HepG2 (cell line): Measurements from ENCODE around the gene ADCY5. TPM values are rescaled to one million over a fixed set of nuclear protein-coding genes. Genes with fewer than 3 reads are reported as not detected.

Experiments used
- ATAC-seq: fragments of 200-7000 bp; cut with Tn5 transposase; 3 replicates; pipeline ENCODE4 v1.9.1; 2020; ENCODE audit warnings: mild to moderate bottlenecking, moderate library complexity
- BruUV-seq: library from RNA; stranded (reverse); fragments of 400-500 nt; replicated peaks from 2 replicates; lab custom pipeline; 2021; lab: Mats Ljungman, UMichigan
- CTCF ChIA-PET: fragments of 300-600 bp; formaldehyde crosslinking; extraction: SDS; loops from one replicate; lab custom pipeline; 2021; ENCODE audit warnings: low total read pairs, inconsistent platforms, low intra/inter-chr PET ratio; lab: Yijun Ruan, JAX
- POLR2A ChIA-PET: fragments of 350-600 bp; sonication (Branson Sonifier 250); formaldehyde crosslinking; loops from one replicate; lab custom pipeline; 2020; ENCODE audit warnings: antibody characterized with exemption, inconsistent platforms; lab: Yijun Ruan, JAX
- DNase-seq: peaks from one replicate; pipeline ENCODE4 v3.0.0-alpha.2; 2015; ENCODE audit warnings: low spot score
- FAIRE-seq: peaks from 3 replicates; lab custom pipeline; 2011; peaks lifted over from hg19 to GRCh38; lab: Jason Lieb, UNC
- H2AFZ ChIP-seq: one replicate; pipeline ENCODE4 v1.6.1; 2011; ENCODE audit warnings: low read length, inconsistent platforms
- H3K27ac ChIP-seq: fragments of 300-600 bp; 3 replicates; pipeline ENCODE4 v1.8.0; 2011; ENCODE audit warnings: mixed run types, mild to moderate bottlenecking, mixed read lengths, low read length, inconsistent platforms; ENCODE audit not compliant: insufficient read depth; ENCODE audit errors: extremely low read length
- H3K27me3 ChIP-seq, 2 experiments: fragments of 200-600 bp in 1 of 2; 2 replicates in 1 of 2; 3 replicates in 1 of 2; pipeline versions ENCODE4 v1.6.0 to v1.8.0; 2011; ENCODE audit warnings: low read length in 2 of 2, mild to moderate bottlenecking in 2 of 2, moderate library complexity in 2 of 2, inconsistent platforms in 1 of 2; ENCODE audit not compliant: insufficient read depth in 2 of 2, control insufficient read depth in 1 of 2
- H3K36me3 ChIP-seq, 2 experiments: fragments of 200-600 bp in 1 of 2; replicated peaks in 1 of 2; 2 replicates in 1 of 2; 3 replicates in 1 of 2; pipeline versions ENCODE4 v1.5.1 to v1.8.0; 2011; ENCODE audit warnings: low read length in 2 of 2, inconsistent platforms in 1 of 2; ENCODE audit not compliant: insufficient read depth in 2 of 2, control insufficient read depth in 1 of 2
- H3K4me1 ChIP-seq: 2 replicates; pipeline ENCODE4 v1.5.1; 2012; ENCODE audit warnings: low read length, inconsistent platforms; ENCODE audit not compliant: insufficient read depth
- H3K4me2 ChIP-seq: 2 replicates; pipeline ENCODE4 v1.6.0; 2011; ENCODE audit warnings: low read depth, low read length, inconsistent platforms
- H3K4me3 ChIP-seq, 3 experiments: fragments of 200-600 bp in 1 of 3; sonication (generic), shearing (Covaris generic) in 1 of 3; replicated peaks in 1 of 3; 2 replicates each; pipeline ENCODE4 v1.5.1; 2011 to 2016; ENCODE audit warnings: low read length in 3 of 3, inconsistent platforms in 2 of 3, low read depth in 2 of 3, mild to moderate bottlenecking in 2 of 3, control low read depth in 1 of 3, mixed read lengths in 1 of 3; ENCODE audit not compliant: insufficient read depth in 1 of 3
- H3K79me2 ChIP-seq: one replicate; pipeline ENCODE4 v1.6.1; 2011; ENCODE audit warnings: low read length, inconsistent platforms; ENCODE audit not compliant: insufficient read depth
- H3K9ac ChIP-seq: 2 replicates; pipeline ENCODE4 v1.6.0; 2011; ENCODE audit warnings: mild to moderate bottlenecking, low read depth, low read length, inconsistent platforms; ENCODE audit not compliant: insufficient read depth
- H3K9me3 ChIP-seq: 2 replicates; pipeline ENCODE4 v1.5.1; 2012; ENCODE audit warnings: mild to moderate bottlenecking, low read length
- H4K20me1 ChIP-seq: 2 replicates; pipeline ENCODE4 v1.6.0; 2011; ENCODE audit warnings: inconsistent platforms, mild to moderate bottlenecking, low read length, moderate library complexity; ENCODE audit not compliant: insufficient read depth
- CBFB ChIP-seq: sonication (generic); formaldehyde crosslinking; IDR thresholded peaks from 2 replicates; pipeline ENCODE4 v1.4.0; 2020; ENCODE audit warnings: missing genetic modification reagents
- CREB1 ChIP-seq, 2 experiments: fragments of 450-650 bp in 1 of 2; IDR thresholded peaks; 2 replicates each; pipeline ENCODE4 v1.6.1; 2016 to 2017; ENCODE audit warnings: control low read depth in 1 of 2, mild to moderate bottlenecking in 1 of 2, missing compliant biosample characterization in 1 of 2, missing genetic modification characterization in 1 of 2
- HNRNPL ChIP-seq: fragments of 200-400 bp; formaldehyde crosslinking; IDR thresholded peaks from 2 replicates; pipeline ENCODE4 v1.6.1; 2017; ENCODE audit warnings: mild to moderate bottlenecking, low read depth, low read length
- HNRNPUL1 ChIP-seq: fragments of 200-400 bp; formaldehyde crosslinking; IDR thresholded peaks from 2 replicates; pipeline ENCODE4 v1.6.1; 2017; ENCODE audit warnings: low read depth, mild to moderate bottlenecking, low read length, moderate library complexity
- ISL2 ChIP-seq: sonication (generic); formaldehyde crosslinking; IDR thresholded peaks from 2 replicates; pipeline ENCODE4 v1.5.0; 2020; ENCODE audit warnings: missing genetic modification reagents
- KDM6A ChIP-seq: IDR thresholded peaks from 2 replicates; pipeline ENCODE4 v1.6.1; 2016; ENCODE audit warnings: low read depth
- MLLT10 ChIP-seq: sonication (generic); formaldehyde crosslinking; IDR thresholded peaks from 2 replicates; pipeline ENCODE4 v1.4.0; 2020; ENCODE audit warnings: missing genetic modification reagents
- POLR2AphosphoS2 ChIP-seq: IDR thresholded peaks from 2 replicates; pipeline ENCODE4 v1.6.1; 2011; ENCODE audit warnings: low read depth, low read length, improper control_type of control experiment
- SNRNP70 ChIP-seq: fragments of 200-400 bp; formaldehyde crosslinking; IDR thresholded peaks from 2 replicates; pipeline ENCODE4 v1.6.1; 2017; ENCODE audit warnings: mild to moderate bottlenecking, low read depth, low read length, moderate library complexity
- THYN1 ChIP-seq: sonication (generic); formaldehyde crosslinking; IDR thresholded peaks from 2 replicates; pipeline ENCODE4 v1.8.1; 2023; ENCODE audit warnings: low read depth, mild to moderate bottlenecking, moderate library complexity, missing genetic modification reagents, borderline replicate concordance
- ZKSCAN1 ChIP-seq: fragments of 150-350 bp; IDR thresholded peaks from 2 replicates; pipeline ENCODE4 v1.6.1; 2014; ENCODE audit warnings: low read length
- ZNF180 ChIP-seq: sonication (generic); formaldehyde crosslinking; IDR thresholded peaks from 2 replicates; pipeline ENCODE4 v1.4.0; 2020; ENCODE audit warnings: low read depth, missing genetic modification reagents, borderline replicate concordance
- ZNF230 ChIP-seq: sonication (generic); formaldehyde crosslinking; IDR thresholded peaks from 2 replicates; pipeline ENCODE4 v1.4.0; 2020; ENCODE audit warnings: mild to moderate bottlenecking, missing genetic modification reagents
- ZNF33B ChIP-seq: sonication (generic); formaldehyde crosslinking; IDR thresholded peaks from 2 replicates; pipeline ENCODE4 v1.5.1; 2020; ENCODE audit warnings: mild to moderate bottlenecking, missing genetic modification reagents
- ZNF446 ChIP-seq: sonication (generic); formaldehyde crosslinking; IDR thresholded peaks from 2 replicates; pipeline ENCODE4 v1.5.0; 2020; ENCODE audit warnings: mild to moderate bottlenecking, missing genetic modification reagents
- ZNF451 ChIP-seq: sonication (generic); formaldehyde crosslinking; IDR thresholded peaks from 2 replicates; pipeline ENCODE4 v1.5.0; 2020; ENCODE audit warnings: mild to moderate bottlenecking, missing genetic modification reagents
- WGBS: methylation state at CpG from one replicate; pipeline ENCODE4 v1.1.6; 2017; ENCODE audit warnings: low lambda C conversion rate; 5-methylcytosine and 5-hydroxymethylcytosine counted together
- in situ Hi-C: cut with HindIII; loops from 2 replicates; pipeline ENCODE4 v1.10.0; 2017; ENCODE audit warnings: low pct_unique_long_range_greater_than_20kb; ENCODE audit not compliant: extremely low pct_ligation_motif_present
- intact Hi-C: fragments of 100-400 bp; cut with micrococcal nuclease; formaldehyde crosslinking; loops from one replicate; pipeline ENCODE4 v1.10.0; 2022; ENCODE audit not compliant: unreplicated experiment
- polyA plus RNA-seq, 8 experiments: library from polyadenylated mRNA; depleted of rRNA in 3 of 8; stranded (reverse) in 7 of 8; unstranded in 1 of 8; fragments of >200 nt; fragmentation: Illumina TruSeq in 4 of 8; extraction: Trizol in 4 of 8; gene quantifications; 2 replicates each; pipeline versions ENCODE4 v1.2.1 to v1.2.3, GENCODE V29; 2011 to 2016; ENCODE audit warnings: low read depth in 4 of 8, missing spikeins in 1 of 8, mixed read lengths in 1 of 8; ENCODE audit not compliant: insufficient read depth in 1 of 8
- total RNA-seq, 5 experiments: library from RNA; depleted of rRNA; stranded (reverse); fragments of >200 nt; fragmentation: Illumina TruSeq; extraction: Trizol; gene quantifications; 2 replicates each; pipeline ENCODE4 v1.2.3, GENCODE V29; 2016; ENCODE audit warnings: low read depth in 1 of 5
- TF ChIP-seq, protein P1 (sequence below): sonication (generic); formaldehyde crosslinking; IDR thresholded peaks from 2 replicates; pipeline ENCODE4 v1.9.0; 2021; ENCODE audit warnings: missing genetic modification reagents, mild to moderate bottlenecking, borderline replicate concordance
- TF ChIP-seq, protein P2 (sequence below): sonication (generic); formaldehyde crosslinking; IDR thresholded peaks from 2 replicates; pipeline ENCODE4 v1.5.1; 2020; ENCODE audit warnings: missing genetic modification reagents, mild to moderate bottlenecking, borderline replicate concordance
- TF ChIP-seq, protein P3 (sequence below): sonication (generic); formaldehyde crosslinking; IDR thresholded peaks from 2 replicates; pipeline ENCODE4 v1.9.0; 2022; ENCODE audit warnings: missing genetic modification reagents, mild to moderate bottlenecking, borderline replicate concordance

The ADCY5 gene
- total and polyA plus RNA-seq, 2 of the 13 experiments (the other 11 are each of a cell fraction or from before 2014, with no cell fraction given) = not detected

GRCh38 chr3:123352134-123352554, 96.7 kb downstream of the ADCY5 start:
- no peaks in the 10 kb centered on the region for H3K36me3 ChIP-seq
- intact Hi-C loops = no loop called here
- DNase-seq = no peak
- TF ChIP-seq HNRNPUL1 = no peak
- no peak for TF ChIP-seq SNRNP70
- TF ChIP-seq, protein P1, sequence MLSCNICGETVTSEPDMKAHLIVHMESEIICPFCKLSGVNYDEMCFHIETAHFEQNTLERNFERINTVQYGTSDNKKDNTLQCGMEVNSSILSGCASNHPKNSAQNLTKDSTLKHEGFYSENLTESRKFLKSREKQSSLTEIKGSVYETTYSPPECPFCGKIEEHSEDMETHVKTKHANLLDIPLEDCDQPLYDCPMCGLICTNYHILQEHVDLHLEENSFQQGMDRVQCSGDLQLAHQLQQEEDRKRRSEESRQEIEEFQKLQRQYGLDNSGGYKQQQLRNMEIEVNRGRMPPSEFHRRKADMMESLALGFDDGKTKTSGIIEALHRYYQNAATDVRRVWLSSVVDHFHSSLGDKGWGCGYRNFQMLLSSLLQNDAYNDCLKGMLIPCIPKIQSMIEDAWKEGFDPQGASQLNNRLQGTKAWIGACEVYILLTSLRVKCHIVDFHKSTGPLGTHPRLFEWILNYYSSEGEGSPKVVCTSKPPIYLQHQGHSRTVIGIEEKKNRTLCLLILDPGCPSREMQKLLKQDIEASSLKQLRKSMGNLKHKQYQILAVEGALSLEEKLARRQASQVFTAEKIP = no peak
- no peak for TF ChIP-seq CREB1 (IDR thresholded peaks at IDR 0.05)
- no peak for TF ChIP-seq CREB1 (CRISPR knock-in tag; IDR thresholded peaks at IDR 0.05)
- TF ChIP-seq KDM6A (CRISPR knock-in tag) = no peak
- TF ChIP-seq, protein P2, sequence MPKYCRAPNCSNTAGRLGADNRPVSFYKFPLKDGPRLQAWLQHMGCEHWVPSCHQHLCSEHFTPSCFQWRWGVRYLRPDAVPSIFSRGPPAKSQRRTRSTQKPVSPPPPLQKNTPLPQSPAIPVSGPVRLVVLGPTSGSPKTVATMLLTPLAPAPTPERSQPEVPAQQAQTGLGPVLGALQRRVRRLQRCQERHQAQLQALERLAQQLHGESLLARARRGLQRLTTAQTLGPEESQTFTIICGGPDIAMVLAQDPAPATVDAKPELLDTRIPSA = no peak
- TF ChIP-seq ZNF180 = no peak
- TF ChIP-seq ZKSCAN1 = no peak
- TF ChIP-seq ISL2 (CRISPR knock-in tag) = no peak
- no peak for TF ChIP-seq THYN1
- no peak for TF ChIP-seq POLR2AphosphoS2
- TF ChIP-seq MLLT10 (CRISPR knock-in tag) = no peak
- TF ChIP-seq HNRNPL = no peak
- no peak for TF ChIP-seq ZNF446
- TF ChIP-seq CBFB = no peak
- no peak for TF ChIP-seq ZNF451 (CRISPR knock-in tag)
- TF ChIP-seq, protein P3, sequence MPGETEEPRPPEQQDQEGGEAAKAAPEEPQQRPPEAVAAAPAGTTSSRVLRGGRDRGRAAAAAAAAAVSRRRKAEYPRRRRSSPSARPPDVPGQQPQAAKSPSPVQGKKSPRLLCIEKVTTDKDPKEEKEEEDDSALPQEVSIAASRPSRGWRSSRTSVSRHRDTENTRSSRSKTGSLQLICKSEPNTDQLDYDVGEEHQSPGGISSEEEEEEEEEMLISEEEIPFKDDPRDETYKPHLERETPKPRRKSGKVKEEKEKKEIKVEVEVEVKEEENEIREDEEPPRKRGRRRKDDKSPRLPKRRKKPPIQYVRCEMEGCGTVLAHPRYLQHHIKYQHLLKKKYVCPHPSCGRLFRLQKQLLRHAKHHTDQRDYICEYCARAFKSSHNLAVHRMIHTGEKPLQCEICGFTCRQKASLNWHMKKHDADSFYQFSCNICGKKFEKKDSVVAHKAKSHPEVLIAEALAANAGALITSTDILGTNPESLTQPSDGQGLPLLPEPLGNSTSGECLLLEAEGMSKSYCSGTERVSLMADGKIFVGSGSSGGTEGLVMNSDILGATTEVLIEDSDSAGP = no peak
- TF ChIP-seq ZNF33B = no peak
- TF ChIP-seq ZNF230 (CRISPR knock-in tag) = no peak
- POLR2A ChIA-PET = no interaction called here
- H3K27ac ChIP-seq = no peak overlapping the region
- no peaks in the 10 kb centered on the region; the same call in 1 of the 2 replicates for H3K9me3 ChIP-seq
- BruUV-seq = no TSS peak
- no peak for FAIRE-seq
- no peak overlapping the region for H2AFZ ChIP-seq
- no peak overlapping the region for H3K4me2 ChIP-seq
- peaks cover 7 to 47% of the 10 kb centered on the region in 2 experiments; a peak in 4 of 5 replicates for H3K27me3 ChIP-seq
- H3K4me3 ChIP-seq = no peak overlapping the region
- H4K20me1 ChIP-seq = no peaks in the 10 kb centered on the region
- H3K9ac ChIP-seq = no peak overlapping the region
- 16% methylated on average over 3 of the region's 15 CpGs for WGBS
- H3K79me2 ChIP-seq = no peaks in the 10 kb centered on the region
- no peaks in the 10 kb centered on the region for H3K4me1 ChIP-seq
- ATAC-seq = no peak
- in situ Hi-C loops = no loop called here
- CTCF ChIA-PET = no interaction called here
